Epithelial cell of esophagus (primary cell): ENCODE results near the gene PRR5L.

ENCODE experiments used
- DNase-seq: peaks from one replicate; pipeline ENCODE4 v3.0.0; 2010; ENCODE audit warnings: low read depth
- H3K4me3 ChIP-seq: 2 replicates; pipeline ENCODE4 v1.5.1; 2011; ENCODE audit warnings: mild to moderate bottlenecking, low read length, control low read depth
- CTCF ChIP-seq: IDR thresholded peaks from 2 replicates; pipeline ENCODE4 v1.5.1; 2011; ENCODE audit warnings: low read depth, mild to moderate bottlenecking, low read length, control low read depth, inconsistent platforms; ENCODE audit not compliant: insufficient read depth; ENCODE audit errors: missing control alignments

Gene PRR5L

GRCh38 chr11:36266767-36267166 is 29.3 kb upstream of the PRR5L start:
- TF ChIP-seq CTCF: no peak
- no peak overlapping the region for H3K4me3 ChIP-seq
- DNase-seq: no peak

DNA sequence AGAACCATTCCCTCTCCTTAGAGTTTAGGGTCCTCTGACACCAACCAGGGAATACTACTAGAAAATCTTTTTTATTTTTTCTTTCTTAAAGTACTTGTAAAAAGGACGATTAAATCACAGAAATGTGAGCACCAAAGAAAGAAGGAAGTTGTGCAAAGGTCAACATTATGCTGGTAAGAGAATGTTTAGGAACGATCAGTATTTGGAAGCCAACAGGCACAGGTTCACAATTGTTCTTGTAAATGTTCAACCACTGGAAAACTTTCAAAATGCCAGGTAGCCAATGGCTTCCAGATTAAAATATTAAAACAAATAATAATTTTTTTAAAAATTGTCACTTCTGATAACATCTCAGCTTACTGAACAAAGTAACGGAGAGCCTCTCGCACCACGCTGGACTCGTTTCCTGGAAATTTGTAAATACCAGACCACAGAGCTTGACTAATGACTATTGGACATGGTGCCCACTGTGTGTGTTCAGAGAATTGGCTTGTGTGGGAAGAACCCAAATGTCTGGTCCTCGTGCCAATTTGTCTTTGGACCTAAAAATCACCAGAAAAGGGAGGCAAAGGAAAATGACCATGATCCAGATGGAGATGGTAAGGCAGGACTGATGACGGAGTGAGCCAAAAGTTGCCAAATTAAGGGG is 27.6 kb upstream of the PRR5L start:
- DNase-seq: no peak
- no peak overlapping the region for H3K4me3 ChIP-seq
- TF ChIP-seq CTCF: no peak

GRCh38 chr11:36270701-36271100 is 25.4 kb upstream of the PRR5L start:
- no peak for DNase-seq
- no peak overlapping the region for H3K4me3 ChIP-seq
- no peak for TF ChIP-seq CTCF

DNA sequence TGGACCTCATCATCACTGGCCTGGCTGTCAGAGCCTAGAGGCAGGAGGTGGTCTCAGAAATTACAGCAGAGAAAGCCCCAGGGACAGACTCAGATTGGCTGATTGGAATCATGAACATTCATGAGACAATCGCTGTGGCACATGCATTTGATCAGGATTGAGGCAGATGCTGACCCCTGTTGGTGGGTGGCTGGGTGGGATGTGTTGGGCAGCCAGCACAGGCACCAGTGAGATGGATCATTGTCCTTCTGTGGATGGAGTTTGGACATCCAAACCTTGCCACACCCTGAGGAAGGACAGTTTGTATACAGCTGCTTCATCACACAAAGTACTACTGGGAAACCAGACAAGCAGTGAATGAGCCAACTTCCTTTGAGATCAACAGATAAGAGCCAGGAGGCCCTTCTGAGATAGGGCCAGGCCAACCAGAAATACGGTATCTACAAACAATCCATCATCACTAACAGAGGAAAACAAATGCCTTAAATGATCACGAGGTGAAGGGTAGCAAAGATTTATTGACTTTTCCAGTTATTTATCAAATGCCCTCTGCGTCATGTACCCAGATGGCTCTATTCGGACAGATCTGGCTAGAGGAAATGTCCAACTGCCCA is 24.2 kb upstream of the PRR5L start:
- DNase-seq: no peak
- no peak for TF ChIP-seq CTCF
- H3K4me3 ChIP-seq: no peak overlapping the region

DNA sequence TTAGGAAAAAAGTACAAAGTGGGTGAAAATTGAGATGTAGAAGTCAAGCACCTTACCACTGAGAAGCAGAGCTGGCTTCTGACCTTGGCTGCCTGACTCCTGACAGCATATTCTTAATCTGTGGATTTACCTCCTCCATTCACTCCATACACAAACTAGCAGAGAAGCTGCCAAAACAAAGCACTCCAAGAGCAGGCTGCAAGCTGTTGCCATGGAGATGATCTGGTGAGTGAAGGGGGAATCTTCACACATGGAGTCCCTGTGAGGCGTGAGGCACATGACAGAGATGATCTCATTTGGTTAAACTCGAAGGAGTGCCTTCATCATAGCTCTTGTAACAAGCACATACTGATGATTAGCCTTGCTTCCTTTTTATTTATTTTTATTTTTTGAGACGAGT is 23.0 kb upstream of the PRR5L start:
- no peak for TF ChIP-seq CTCF
- DNase-seq: no peak
- no peak overlapping the region for H3K4me3 ChIP-seq

DNA sequence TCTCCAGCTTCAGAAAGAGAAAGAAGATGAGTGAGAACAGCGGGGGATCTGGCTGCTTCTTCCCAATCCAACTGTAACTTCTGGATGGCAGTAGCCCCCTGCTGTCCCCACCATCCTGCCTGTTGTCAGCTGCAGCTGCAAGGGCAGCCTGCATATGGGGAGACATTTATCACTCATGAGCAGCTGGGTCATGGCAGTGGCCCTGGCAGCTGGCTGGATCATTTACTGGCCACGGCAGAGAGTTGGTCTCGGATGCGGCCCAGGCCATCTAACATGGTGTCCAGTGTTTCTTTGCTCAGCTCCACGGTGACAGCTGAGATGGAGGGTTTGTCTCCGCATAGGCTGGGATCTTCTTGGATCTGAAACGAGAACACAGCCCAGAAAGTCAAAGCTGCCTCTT is 21.7 kb upstream of the PRR5L start:
- no peak overlapping the region for H3K4me3 ChIP-seq

More for the DNA sequence above, 21.7 kb upstream of the PRR5L start:
- no peak for TF ChIP-seq CTCF
- DNase-seq: no peak
